Measurements from ENCODE around the gene SERPINH1. TPM values are rescaled to one million over a fixed set of nuclear protein-coding genes. Genes with fewer than 3 reads are reported as not detected.

SERPINH1 gene
- total and polyA plus RNA-seq, 3 donors from 2014 or later = 92.2 to 178 (median 122) TPM

GRCh38 chr11:75522286-75523044 lies 39.6 kb upstream of the SERPINH1 start:
- TF ChIP-seq POLR2A (IDR thresholded peaks at IDR 0.05) (no peak), CTCF (IDR thresholded peaks at IDR 0.05) (no peak)
- Histone ChIP-seq H3K36me3 (ENCODE audit: low read depth, missing control alignments) (no peaks in the 10 kb centered on the region), H3K27me3 (no peaks in the 10 kb centered on the region), H3K27ac (no peak overlapping the region), H3K9me3 (no peaks in the 10 kb centered on the region), H3K4me3 (no peak overlapping the region), H3K4me1 (peaks cover 5% of the 10 kb centered on the region)
- intact Hi-C loops (cut with DNase I; ENCODE audit: low total_unique reads) = no loop called here
- 92 to 100% methylated on average over 7 of the region's 7 CpGs for WGBS, 2 donors
- DNase-seq = no peak

- intact Hi-C loops (cut with DNase I; ENCODE audit: low total_unique reads) = no loop called here
- no peak overlapping the region for H3K27ac ChIP-seq
- no peak for TF ChIP-seq POLR2A (IDR thresholded peaks at IDR 0.05)
- no peak for TF ChIP-seq CTCF (IDR thresholded peaks at IDR 0.05)
- H3K4me1 ChIP-seq = peaks cover 5% of the 10 kb centered on the region
- H3K36me3 ChIP-seq (ENCODE audit: low read depth, missing control alignments) = no peaks in the 10 kb centered on the region
- H3K4me3 ChIP-seq = no peak overlapping the region
- no peak for DNase-seq
- WGBS, 2 donors = 76 to 84% methylated on average over 5 of the region's 5 CpGs
- H3K9me3 ChIP-seq = no peaks in the 10 kb centered on the region
- no peaks in the 10 kb centered on the region for H3K27me3 ChIP-seq
Observed at GRCh38 chr11:75523189-75523588, 38.9 kb upstream of the SERPINH1 start.

GRCh38 chr11:75523811-75524664 lies 38.0 kb upstream of the SERPINH1 start:
- H3K4me1 ChIP-seq = peaks cover 5% of the 10 kb centered on the region
- intact Hi-C loops (cut with DNase I; ENCODE audit: low total_unique reads) = no loop called here
- TF ChIP-seq POLR2A (IDR thresholded peaks at IDR 0.05) (no peak), CTCF (IDR thresholded peaks at IDR 0.05) (no peak)
- no peaks in the 10 kb centered on the region for H3K36me3 ChIP-seq (ENCODE audit: low read depth, missing control alignments)
- no peaks in the 10 kb centered on the region for H3K9me3 ChIP-seq
- H3K27ac ChIP-seq = no peak overlapping the region
- DNase-seq = no peak
- no peak overlapping the region for H3K4me3 ChIP-seq
- H3K27me3 ChIP-seq = no peaks in the 10 kb centered on the region
- WGBS, 2 donors = 73 to 80% methylated on average over 9 to 10 of the region's 10 CpGs

GRCh38 chr11:75524665-75525432 lies 37.2 kb upstream of the SERPINH1 start:
- Histone ChIP-seq H3K27me3 (no peaks in the 10 kb centered on the region), H3K9me3 (no peaks in the 10 kb centered on the region), H3K4me1 (peaks cover 5% of the 10 kb centered on the region), H3K4me3 (peak overlapping the region; percentile 64 to 71), H3K36me3 (ENCODE audit: low read depth, missing control alignments) (no peaks in the 10 kb centered on the region), H3K27ac (no peak overlapping the region)
- intact Hi-C loops (cut with DNase I; ENCODE audit: low total_unique reads) = loop anchor here (5.0 kb wide), 1 partner anchor 78 kb away; no protein-coding TSS in a partner anchor
- TF ChIP-seq POLR2A (IDR thresholded peaks at IDR 0.05) (no peak), CTCF (IDR thresholded peaks at IDR 0.05) (no peak)
- DNase-seq = no peak
- WGBS, 2 donors = 13 to 24% methylated on average over 22 to 51 of the region's 51 CpGs

All from testis (tissue), 3 donors.